Caco-2 (cell line): Measurements from ENCODE around the gene DLST. TPM values are rescaled to one million over a fixed set of nuclear protein-coding genes. Genes with fewer than 3 reads are reported as not detected.

ENCODE experiments used
- BruUV-seq: library from RNA; stranded (reverse); fragments of 400-500 nt; replicated peaks from 2 replicates; lab custom pipeline; 2021; lab: Mats Ljungman, UMichigan
- CTCF ChIA-PET: fragments of 300-600 bp; sonication (Branson Sonifier 250); formaldehyde crosslinking; loops from one replicate; lab custom pipeline; 2022; ENCODE audit warnings: antibody characterized with exemption; lab: Charles Lee
- POLR2A ChIA-PET: fragments of 300-600 bp; sonication (Branson Sonifier 250); formaldehyde crosslinking; loops from one replicate; lab custom pipeline; 2022; ENCODE audit warnings: antibody characterized with exemption; lab: Charles Lee
- DNase-seq, 2 experiments: peaks; one replicate each; pipeline versions ENCODE4 v3.0.0 to v3.0.0-alpha.2; 2020 to 2022
- H3K27me3 ChIP-seq: replicated peaks from 2 replicates; pipeline ENCODE4 v1.6.0; 2011; ENCODE audit warnings: low read length; ENCODE audit not compliant: control insufficient read depth, insufficient read depth
- H3K36me3 ChIP-seq: 2 replicates; pipeline ENCODE4 v1.5.1; 2011; ENCODE audit warnings: low read length; ENCODE audit not compliant: control insufficient read depth, insufficient read depth
- H3K4me1 ChIP-seq: fragments of 250-450 bp; sonication (Bioruptor Pico); 2 replicates; pipeline ENCODE4 v1.5.1; 2020; ENCODE audit warnings: mild to moderate bottlenecking
- H3K4me3 ChIP-seq: 2 replicates; pipeline ENCODE4 v1.5.1; 2011; ENCODE audit warnings: low read depth, mild to moderate bottlenecking, control low read depth, low read length
- H3K9me3 ChIP-seq: fragments of 250-450 bp; sonication (Bioruptor Pico); 2 replicates; pipeline ENCODE4 v1.5.1; 2020; ENCODE audit warnings: mild to moderate bottlenecking, moderate library complexity
- H3K27ac Mint-ChIP-seq: one replicate; pipeline ENCODE4 v1.8.0; 2022; ENCODE audit warnings: mixed read lengths; ENCODE audit not compliant: unreplicated experiment
- H3K27me3 Mint-ChIP-seq: one replicate; pipeline ENCODE4 v1.8.0; 2022; ENCODE audit warnings: mixed read lengths; ENCODE audit not compliant: insufficient read depth, unreplicated experiment
- H3K36me3 Mint-ChIP-seq: one replicate; pipeline ENCODE4 v1.8.0; 2022; ENCODE audit warnings: mild to moderate bottlenecking, mixed read lengths; ENCODE audit not compliant: insufficient read depth, unreplicated experiment
- H3K4me1 Mint-ChIP-seq: one replicate; pipeline ENCODE4 v1.8.0; 2022; ENCODE audit warnings: low read depth, mixed read lengths; ENCODE audit not compliant: unreplicated experiment
- H3K4me3 Mint-ChIP-seq: one replicate; pipeline ENCODE4 v1.8.0; 2022; ENCODE audit warnings: mild to moderate bottlenecking, moderate library complexity, mixed read lengths; ENCODE audit not compliant: unreplicated experiment
- H3K9me3 Mint-ChIP-seq: one replicate; pipeline ENCODE4 v1.8.0; 2022; ENCODE audit warnings: mixed read lengths; ENCODE audit not compliant: unreplicated experiment
- CTCF ChIP-seq, 2 experiments: fragments of 200-600 bp in 1 of 2; IDR thresholded peaks; 1 replicate in 1 of 2; 2 replicates in 1 of 2; pipeline versions ENCODE4 v1.5.1 to v1.8.0; 2011 to 2022; ENCODE audit warnings: antibody characterized with exemption in 1 of 2, control low read depth in 1 of 2, inconsistent platforms in 1 of 2, low read depth in 1 of 2, low read length in 1 of 2, mild to moderate bottlenecking in 1 of 2, moderate library complexity in 1 of 2; ENCODE audit not compliant: insufficient read depth in 1 of 2, severe bottlenecking in 1 of 2, unreplicated experiment in 1 of 2
- intact Hi-C: fragments of 100-400 bp; cut with micrococcal nuclease; formaldehyde crosslinking; loops from one replicate; pipeline ENCODE4 v1.10.0; 2022; ENCODE audit not compliant: unreplicated experiment
- total RNA-seq: library from RNA; stranded (reverse); gene quantifications from 2 replicates; pipeline ENCODE4 v1.2.3, GENCODE V29; 2022

DLST gene
- total RNA-seq, 1 experiment from 2014 or later = 88.1 TPM

GRCh38 chr14:74952697-74953484, 71.2 kb downstream of the DLST start:
- H3K9me3 ChIP-seq = no peaks in the 10 kb centered on the region
- ChIA-PET CTCF (no interaction called here), POLR2A (no interaction called here)
- no peak overlapping the region for H3K4me3 ChIP-seq
- no peak for TF ChIP-seq CTCF (IDR thresholded peaks at IDR 0.05; ENCODE audit: insufficient read depth in 1 of 2, low read depth in 1 of 2, low read length in 1 of 2, severe bottlenecking in 1 of 2, unreplicated experiment in 1 of 2)
- H3K9me3 Mint-ChIP-seq = no peaks in the 10 kb centered on the region
- no peak overlapping the region for H3K27ac Mint-ChIP-seq
- no peaks in the 10 kb centered on the region for H3K27me3 Mint-ChIP-seq
- peaks cover 17% of the 10 kb centered on the region for H3K4me1 Mint-ChIP-seq
- H3K27me3 ChIP-seq = no peaks in the 10 kb centered on the region
- H3K4me3 Mint-ChIP-seq = no peak overlapping the region
- peaks cover 51% of the 10 kb centered on the region for H3K4me1 ChIP-seq
- BruUV-seq = TSS peak; percentile 11
- no peaks in the 10 kb centered on the region for H3K36me3 ChIP-seq
- DNase-seq = no peak
- H3K36me3 Mint-ChIP-seq = peaks cover 8% of the 10 kb centered on the region
- intact Hi-C loops = loop anchor here (5.0 kb wide), 1 partner anchor 114 kb away; the partner anchor contains the start of gene ZC2HC1C

Other genes with a start within 250 kb of the DLST start
- gene AREL1, start 168.8 kb upstream of the DLST start, total RNA-seq = 38.0 and 41.5 TPM in 2 replicates
- 58.3 and 62.5 TPM in 2 replicates for gene FCF1, start 168.8 kb upstream of the DLST start, total RNA-seq
- gene YLPM1, start 118.6 kb upstream of the DLST start, total RNA-seq = 64.4 and 65.0 TPM in 2 replicates
- not detected in 2 replicates for gene PROX2, start 5.8 kb upstream of the DLST start, total RNA-seq
- gene RPS6KL1, start 41.3 kb downstream of the DLST start, total RNA-seq = 6.8 and 9.8 TPM in 2 replicates
- 8.9 and 9.1 TPM in 2 replicates for gene PGF, start 73.7 kb downstream of the DLST start, total RNA-seq
- 48.8 and 54.4 TPM in 2 replicates for gene EIF2B2, start 121.0 kb downstream of the DLST start, total RNA-seq
- 23.2 and 24.5 TPM in 2 replicates for gene MLH3, start 169.6 kb downstream of the DLST start, total RNA-seq
- 16.0 and 21.3 TPM in 2 replicates for gene ACYP1, start 182.1 kb downstream of the DLST start, total RNA-seq
- 2.5 and 3.8 TPM in 2 replicates for gene ZC2HC1C, start 187.7 kb downstream of the DLST start, total RNA-seq
- 64.0 and 69.2 TPM in 2 replicates for gene NEK9, start 245.1 kb downstream of the DLST start, total RNA-seq